Adrenal gland (tissue), 12 donors: ENCODE data around the gene SPEM1. TPM values are rescaled to one million over a fixed set of nuclear protein-coding genes. Genes with fewer than 3 reads are reported as not detected.

Experiments used
- DNase-seq, 7 donors: peaks; one replicate each; pipeline ENCODE4 v3.0.0-alpha.2; 2019 to 2020
- H3K27ac ChIP-seq, 5 donors: fragments of 200-600 bp; sonication (generic) in 4 of 5; 1 replicate in 3 of 5; 2 replicates in 2 of 5; pipeline versions ENCODE4 v1.5.1 to v1.8.0; 2016 to 2020; ENCODE audit warnings: mild to moderate bottlenecking in 1 of 5
- H3K27me3 ChIP-seq: fragments of 200-600 bp; 2 replicates; pipeline ENCODE4 v1.8.0; 2021
- H3K36me3 ChIP-seq, 2 donors: fragments of 200-600 bp; replicated peaks in 1 of 2; 1 replicate in 1 of 2; 2 replicates in 1 of 2; pipeline versions ENCODE4 v1.5.1 to v1.8.0; 2018 to 2022
- H3K4me1 ChIP-seq, 2 donors: fragments of 200-600 bp; replicated peaks in 1 of 2; 1 replicate in 1 of 2; 2 replicates in 1 of 2; pipeline versions ENCODE4 v1.5.1 to v1.8.0; 2018 to 2021
- H3K4me3 ChIP-seq, 4 donors: fragments of 200-600 bp; sonication (generic) in 3 of 4; one replicate each; pipeline ENCODE4 v1.5.1; 2016 to 2018
- H3K9me3 ChIP-seq, 3 donors: fragments of 200-600 bp; sonication (generic) in 1 of 3; replicated peaks in 1 of 3; 1 replicate in 2 of 3; 2 replicates in 1 of 3; pipeline versions ENCODE4 v1.5.1 to v1.8.0; 2016 to 2021
- POLR2A ChIP-seq, 2 donors: fragments of 450-650 bp; IDR thresholded peaks; one replicate each; pipeline ENCODE4 v1.6.1; 2017; ENCODE audit warnings: antibody characterized with exemption in 2 of 2, mild to moderate bottlenecking in 2 of 2, moderate library complexity in 1 of 2
- WGBS, 4 donors: extraction: QIAGEN DNeasy Blood & Tissue Kit in 2 of 4; methylation state at CpG; one replicate each; pipeline versions ENCODE4 v1.1.5 to v1.1.7; 2013 to 2017; 5-methylcytosine and 5-hydroxymethylcytosine counted together
- intact Hi-C, 2 donors: fragments of 100-400 bp; cut with DNase I; formaldehyde crosslinking; loops; one replicate each; pipeline versions ENCODE4 v1.14.1 to v1.15.0; 2022 to 2023
- polyA plus RNA-seq, 3 donors: library from polyadenylated mRNA; stranded (reverse); fragments of 200-250 nt in 2 of 3; fragments of 350-450 nt in 1 of 3; fragmentation: Illumina TruSeq in 1 of 3; extraction: RNeasy Lipid Tissue Mini Kit (QIAGEN cat#74804) in 1 of 3; gene quantifications; one replicate each; pipeline ENCODE4 v1.2.3, GENCODE V29; 2013 to 2014
- total RNA-seq, 9 donors: library from RNA; depleted of rRNA in 4 of 9; stranded (reverse); fragments of >200 nt in 4 of 9; fragments of 120-200 nt in 1 of 9; fragmentation: NEBNext Ultra II Directional in 1 of 9; extraction: Animal tissue kit (Norgen Biotek cat#: 25700) in 1 of 9; gene quantifications; one replicate each; pipeline versions ENCODE4 v1.1.0 to v1.2.4, GENCODE V29; 2013 to 2023
- TF ChIP-seq, protein P1 (sequence below), 6 experiments: fragments of 450-650 bp in 4 of 6; fragments of 200-600 bp in 2 of 6; sonication (generic) in 1 of 6; IDR thresholded peaks; 1 replicate in 5 of 6; 2 replicates in 1 of 6; pipeline versions ENCODE4 v1.5.1 to v1.8.0; 2016 to 2021; ENCODE audit warnings: antibody characterized with exemption in 6 of 6, mild to moderate bottlenecking in 2 of 6, moderate library complexity in 1 of 6
- donor health status: healthy with polysubstance abuse.
- donor health status: Bipolar disorder and iron deficiency.
- donor health status: DM: yes; HTN: yes; CAD: no.
- donor health status: DM: no; HTN: no; CAD: no.
- donor health status: DM: no; HTN: no; CAD: no.
- donor health status: DM: yes; HTN: yes; CAD: no.

Gene SPEM1
- total and polyA plus RNA-seq, 12 donors = not detected

DNA sequence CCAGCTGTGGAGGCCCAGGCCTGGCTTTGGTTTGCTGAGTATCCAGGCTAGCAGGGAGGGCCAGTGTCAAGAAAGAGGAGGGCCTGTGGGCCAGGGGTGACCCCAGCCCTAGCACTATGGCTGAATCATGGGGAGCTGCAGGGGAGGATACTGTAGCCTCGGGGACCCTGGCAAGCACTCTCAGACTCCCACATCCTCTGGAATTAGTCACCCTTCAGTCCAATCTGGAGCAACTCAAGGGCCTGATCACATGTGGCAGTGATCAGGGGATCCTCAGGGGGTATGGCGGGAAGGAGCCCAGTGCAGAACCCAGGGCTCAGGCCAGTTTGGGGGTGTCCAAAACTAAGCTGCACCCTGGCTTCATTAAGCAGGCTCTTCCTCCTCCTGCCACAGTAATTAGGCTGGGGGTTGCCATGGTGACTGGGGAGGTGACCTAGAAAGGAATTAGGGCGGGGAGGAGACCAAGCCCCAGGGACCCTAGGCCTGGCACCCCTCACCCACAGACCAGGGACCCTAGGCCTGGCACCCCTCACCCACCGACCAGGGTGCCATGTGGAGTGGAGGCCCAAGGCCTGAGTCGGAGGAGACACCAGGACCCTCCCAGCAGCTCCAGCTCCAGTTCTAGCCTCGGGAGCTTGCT is 6.7 kb upstream of the SPEM1 start:
- intact Hi-C loops = no loop called here
- no peak overlapping the region for H3K4me3 ChIP-seq
- DNase-seq = no peak
- H3K27ac ChIP-seq = no peak overlapping the region
- TF ChIP-seq POLR2A (IDR thresholded peaks at IDR 0.05) = no peak
- TF ChIP-seq, protein P1, sequence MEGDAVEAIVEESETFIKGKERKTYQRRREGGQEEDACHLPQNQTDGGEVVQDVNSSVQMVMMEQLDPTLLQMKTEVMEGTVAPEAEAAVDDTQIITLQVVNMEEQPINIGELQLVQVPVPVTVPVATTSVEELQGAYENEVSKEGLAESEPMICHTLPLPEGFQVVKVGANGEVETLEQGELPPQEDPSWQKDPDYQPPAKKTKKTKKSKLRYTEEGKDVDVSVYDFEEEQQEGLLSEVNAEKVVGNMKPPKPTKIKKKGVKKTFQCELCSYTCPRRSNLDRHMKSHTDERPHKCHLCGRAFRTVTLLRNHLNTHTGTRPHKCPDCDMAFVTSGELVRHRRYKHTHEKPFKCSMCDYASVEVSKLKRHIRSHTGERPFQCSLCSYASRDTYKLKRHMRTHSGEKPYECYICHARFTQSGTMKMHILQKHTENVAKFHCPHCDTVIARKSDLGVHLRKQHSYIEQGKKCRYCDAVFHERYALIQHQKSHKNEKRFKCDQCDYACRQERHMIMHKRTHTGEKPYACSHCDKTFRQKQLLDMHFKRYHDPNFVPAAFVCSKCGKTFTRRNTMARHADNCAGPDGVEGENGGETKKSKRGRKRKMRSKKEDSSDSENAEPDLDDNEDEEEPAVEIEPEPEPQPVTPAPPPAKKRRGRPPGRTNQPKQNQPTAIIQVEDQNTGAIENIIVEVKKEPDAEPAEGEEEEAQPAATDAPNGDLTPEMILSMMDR (IDR thresholded peaks at IDR 0.05) = no peak
- H3K27me3 ChIP-seq = no peaks in the 10 kb centered on the region
- WGBS, 4 donors = 74 to 80% (median 79%) methylated on average over 3 to 6 of the region's 6 CpGs
- H3K36me3 ChIP-seq = no peaks in the 10 kb centered on the region
- no peaks in the 10 kb centered on the region for H3K9me3 ChIP-seq
- no peaks in the 10 kb centered on the region for H3K4me1 ChIP-seq

DNA sequence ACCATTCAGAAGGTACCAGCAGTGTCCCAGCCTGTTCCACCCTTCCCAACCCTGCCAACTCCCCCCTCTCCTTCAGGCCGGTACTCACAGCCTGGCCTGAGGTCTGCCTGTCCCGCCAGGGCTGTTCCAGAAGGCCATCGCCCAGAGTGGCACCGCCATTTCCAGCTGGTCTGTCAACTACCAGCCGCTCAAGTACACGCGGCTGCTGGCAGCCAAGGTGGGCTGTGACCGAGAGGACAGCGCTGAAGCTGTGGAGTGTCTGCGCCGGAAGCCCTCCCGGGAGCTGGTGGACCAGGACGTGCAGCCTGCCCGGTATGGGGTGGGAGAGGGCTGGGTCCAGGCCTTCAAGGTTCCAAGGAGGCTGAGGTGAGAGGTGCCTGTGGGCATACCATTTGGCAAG is 5.3 kb upstream of the SPEM1 start:
- no peak overlapping the region for H3K4me3 ChIP-seq
- TF ChIP-seq, protein P1 (IDR thresholded peaks at IDR 0.05) = no peak
- TF ChIP-seq POLR2A (IDR thresholded peaks at IDR 0.05) = no peak
- intact Hi-C loops = no loop called here
- H3K4me1 ChIP-seq = no peaks in the 10 kb centered on the region
- no peaks in the 10 kb centered on the region for H3K27me3 ChIP-seq
- 84 to 89% (median 89%) methylated on average over 14 of the region's 14 CpGs for WGBS, 4 donors
- DNase-seq = no peak
- no peaks in the 10 kb centered on the region for H3K36me3 ChIP-seq
- no peak overlapping the region for H3K27ac ChIP-seq
- no peaks in the 10 kb centered on the region for H3K9me3 ChIP-seq

DNA sequence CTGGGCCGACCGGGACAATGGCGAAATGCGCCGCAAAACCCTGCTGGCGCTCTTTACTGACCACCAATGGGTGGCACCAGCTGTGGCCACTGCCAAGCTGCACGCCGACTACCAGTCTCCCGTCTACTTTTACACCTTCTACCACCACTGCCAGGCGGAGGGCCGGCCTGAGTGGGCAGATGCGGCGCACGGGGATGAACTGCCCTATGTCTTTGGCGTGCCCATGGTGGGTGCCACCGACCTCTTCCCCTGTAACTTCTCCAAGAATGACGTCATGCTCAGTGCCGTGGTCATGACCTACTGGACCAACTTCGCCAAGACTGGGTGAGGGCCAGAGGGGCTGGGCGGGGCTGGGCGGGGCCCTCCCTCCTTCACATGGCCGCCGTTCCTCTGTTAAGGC is 4.3 kb upstream of the SPEM1 start:
- H3K36me3 ChIP-seq = no peaks in the 10 kb centered on the region
- intact Hi-C loops = no loop called here
- no peaks in the 10 kb centered on the region for H3K27me3 ChIP-seq
- no peak overlapping the region for H3K27ac ChIP-seq
- H3K4me3 ChIP-seq = no peak overlapping the region
- WGBS, 4 donors = 88 to 94% (median 92%) methylated on average over 9 to 23 of the region's 23 CpGs
- TF ChIP-seq, protein P1 (IDR thresholded peaks at IDR 0.05) = no peak
- TF ChIP-seq POLR2A (IDR thresholded peaks at IDR 0.05) = no peak
- H3K9me3 ChIP-seq = no peaks in the 10 kb centered on the region
- DNase-seq = no peak
- no peaks in the 10 kb centered on the region for H3K4me1 ChIP-seq

DNA sequence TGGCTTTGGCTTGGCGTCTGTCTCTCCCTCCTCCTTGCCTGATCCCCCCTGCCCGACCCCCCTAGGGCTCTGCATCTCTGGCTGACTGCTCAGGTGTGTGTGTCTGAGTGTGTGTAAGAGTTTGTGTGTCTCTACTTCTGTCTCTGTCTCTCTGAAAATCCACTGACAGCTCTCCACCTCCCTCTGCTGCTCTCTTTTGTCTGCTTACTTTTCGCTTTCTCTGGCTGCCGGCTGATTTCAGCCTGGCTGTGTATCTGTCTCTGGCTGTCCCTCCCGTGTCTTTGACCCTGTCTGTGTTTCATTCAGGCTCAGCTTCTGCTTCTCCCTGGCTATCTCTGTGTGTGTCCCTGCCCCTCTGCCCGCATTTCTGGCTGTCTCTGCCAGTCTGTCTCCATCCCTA is 3.8 kb upstream of the SPEM1 start:
- Histone ChIP-seq H3K27me3 (no peaks in the 10 kb centered on the region), H3K9me3 (no peaks in the 10 kb centered on the region), H3K4me1 (no peaks in the 10 kb centered on the region), H3K36me3 (no peaks in the 10 kb centered on the region), H3K4me3 (no peak overlapping the region), H3K27ac (no peak overlapping the region)
- WGBS, 4 donors = 72 to 80% (median 79%) methylated on average over 5 to 6 of the region's 6 CpGs
- intact Hi-C loops = no loop called here
- TF ChIP-seq POLR2A (IDR thresholded peaks at IDR 0.05) = no peak
- TF ChIP-seq, protein P1 (IDR thresholded peaks at IDR 0.05) = no peak
- DNase-seq = no peak
